ENCODE measurements around the gene HPGDS. TPM values are rescaled to one million over a fixed set of nuclear protein-coding genes. Genes with fewer than 3 reads are reported as not detected.

The HPGDS gene
- total RNA-seq, 2 experiments from 2014 or later, result not detected

- no peaks in the 10 kb centered on the region for H3K36me3 ChIP-seq (ENCODE audit: insufficient read depth, low read length)
- Mint-ChIP-seq H3K36me3 (ENCODE audit: low read depth) (no peaks in the 10 kb centered on the region), H3K9me3 (no peaks in the 10 kb centered on the region), H3K4me3 (no peak overlapping the region), H3K27ac (no peak overlapping the region), H3K27me3 (no peaks in the 10 kb centered on the region), H3K4me1 (ENCODE audit: low read depth) (peaks cover 17% of the 10 kb centered on the region)
- ATAC-seq (ENCODE audit: poor library complexity), result no peak
- H3K27me3 ChIP-seq (ENCODE audit: control insufficient read depth in 1 of 2, insufficient read depth in 2 of 2, low read length in 2 of 2), result no peaks in the 10 kb centered on the region
- CTCF ChIA-PET, result no interaction called here
- intact Hi-C loops (cut with DNase I, micrococcal nuclease), result no loop called here
- H3K9me3 ChIP-seq (ENCODE audit: control insufficient read depth in 1 of 2, insufficient read depth in 1 of 2, low read length in 2 of 2), result no peaks in the 10 kb centered on the region
- no peak overlapping the region for H3K4me3 ChIP-seq (ENCODE audit: low read length)
- DNase-seq, result no peak
- no peak overlapping the region for H3K27ac ChIP-seq (ENCODE audit: low read depth in 1 of 2, low read length in 2 of 2)
- POLR2A ChIA-PET, result no interaction called here
- TF ChIP-seq CTCF (IDR thresholded peaks at IDR 0.05), result no peak
- peaks cover 4% of the 10 kb centered on the region for H3K4me1 ChIP-seq (ENCODE audit: insufficient read depth, low read length)
Observed at GRCh38 chr4:94334962-94335361, 7.7 kb downstream of the HPGDS start.

- Mint-ChIP-seq H3K9me3 (no peaks in the 10 kb centered on the region), H3K4me3 (no peak overlapping the region), H3K27me3 (no peaks in the 10 kb centered on the region), H3K36me3 (ENCODE audit: low read depth) (no peaks in the 10 kb centered on the region), H3K27ac (no peak overlapping the region), H3K4me1 (ENCODE audit: low read depth) (peaks cover 13% of the 10 kb centered on the region)
- POLR2A ChIA-PET, result no interaction called here
- CTCF ChIA-PET, result no interaction called here
- DNase-seq (no peak), ATAC-seq (ENCODE audit: poor library complexity) (no peak)
- no peaks in the 10 kb centered on the region for H3K27me3 ChIP-seq (ENCODE audit: control insufficient read depth in 1 of 2, insufficient read depth in 2 of 2, low read length in 2 of 2)
- no peaks in the 10 kb centered on the region for H3K9me3 ChIP-seq (ENCODE audit: control insufficient read depth in 1 of 2, insufficient read depth in 1 of 2, low read length in 2 of 2)
- no peaks in the 10 kb centered on the region for H3K36me3 ChIP-seq (ENCODE audit: insufficient read depth, low read length)
- no peak for TF ChIP-seq CTCF (IDR thresholded peaks at IDR 0.05)
- no peaks in the 10 kb centered on the region for H3K4me1 ChIP-seq (ENCODE audit: insufficient read depth, low read length)
- no peak overlapping the region for H3K27ac ChIP-seq (ENCODE audit: low read depth in 1 of 2, low read length in 2 of 2)
- intact Hi-C loops (cut with DNase I, micrococcal nuclease), result no loop called here
- no peak overlapping the region for H3K4me3 ChIP-seq (ENCODE audit: low read length)
Observed at GRCh38 chr4:94334476-94334875, 8.2 kb downstream of the HPGDS start.

GRCh38 chr4:94333866-94334265, 8.8 kb downstream of the HPGDS start:
- intact Hi-C loops (cut with DNase I, micrococcal nuclease), result no loop called here
- ChIA-PET POLR2A (no interaction called here), CTCF (no interaction called here)
- no peak for TF ChIP-seq CTCF (IDR thresholded peaks at IDR 0.05)
- DNase-seq (no peak), ATAC-seq (ENCODE audit: poor library complexity) (no peak)
- H3K4me1 Mint-ChIP-seq (ENCODE audit: low read depth), result peaks cover 7% of the 10 kb centered on the region
- H3K27ac ChIP-seq (ENCODE audit: low read depth in 1 of 2, low read length in 2 of 2), result no peak overlapping the region
- no peak overlapping the region for H3K27ac Mint-ChIP-seq
- no peaks in the 10 kb centered on the region for H3K9me3 Mint-ChIP-seq
- H3K9me3 ChIP-seq (ENCODE audit: control insufficient read depth in 1 of 2, insufficient read depth in 1 of 2, low read length in 2 of 2), result no peaks in the 10 kb centered on the region
- H3K27me3 Mint-ChIP-seq, result no peaks in the 10 kb centered on the region
- H3K4me3 ChIP-seq (ENCODE audit: low read length), result no peak overlapping the region
- H3K27me3 ChIP-seq (ENCODE audit: control insufficient read depth in 1 of 2, insufficient read depth in 2 of 2, low read length in 2 of 2), result no peaks in the 10 kb centered on the region
- H3K4me1 ChIP-seq (ENCODE audit: insufficient read depth, low read length), result no peaks in the 10 kb centered on the region
- no peak overlapping the region for H3K4me3 Mint-ChIP-seq
- H3K36me3 ChIP-seq (ENCODE audit: insufficient read depth, low read length), result no peaks in the 10 kb centered on the region
- no peaks in the 10 kb centered on the region for H3K36me3 Mint-ChIP-seq (ENCODE audit: low read depth)

Data from CD4-positive, alpha-beta T cell (primary cell).